ENCODE results near the gene ROR1.

DNA sequence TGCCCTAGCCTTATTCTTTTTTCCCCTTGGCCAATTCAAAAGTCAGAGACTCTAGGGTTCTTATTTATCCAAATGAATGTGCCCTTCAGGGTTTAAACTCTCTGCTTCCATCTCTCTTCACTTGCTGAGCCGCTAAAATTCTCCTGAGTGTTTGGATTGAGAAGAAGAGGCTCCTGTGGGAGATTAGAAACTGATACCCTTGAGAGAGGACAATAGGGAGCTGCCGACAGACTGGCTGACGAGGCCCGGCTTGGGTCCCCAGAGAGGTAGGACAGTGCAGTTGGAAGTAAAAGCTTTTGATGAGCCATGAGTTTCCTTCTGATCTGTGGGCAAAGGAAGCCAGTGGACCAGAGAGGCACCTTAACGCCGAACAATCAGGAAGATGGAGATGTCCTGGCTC, 388.3 kb downstream of the ROR1 start:
- no peak for TF ChIP-seq EZH2 (IDR thresholded peaks at IDR 0.05; ENCODE audit: borderline replicate concordance, low read depth, low read length, severe bottlenecking)
- TF ChIP-seq, protein P1, sequence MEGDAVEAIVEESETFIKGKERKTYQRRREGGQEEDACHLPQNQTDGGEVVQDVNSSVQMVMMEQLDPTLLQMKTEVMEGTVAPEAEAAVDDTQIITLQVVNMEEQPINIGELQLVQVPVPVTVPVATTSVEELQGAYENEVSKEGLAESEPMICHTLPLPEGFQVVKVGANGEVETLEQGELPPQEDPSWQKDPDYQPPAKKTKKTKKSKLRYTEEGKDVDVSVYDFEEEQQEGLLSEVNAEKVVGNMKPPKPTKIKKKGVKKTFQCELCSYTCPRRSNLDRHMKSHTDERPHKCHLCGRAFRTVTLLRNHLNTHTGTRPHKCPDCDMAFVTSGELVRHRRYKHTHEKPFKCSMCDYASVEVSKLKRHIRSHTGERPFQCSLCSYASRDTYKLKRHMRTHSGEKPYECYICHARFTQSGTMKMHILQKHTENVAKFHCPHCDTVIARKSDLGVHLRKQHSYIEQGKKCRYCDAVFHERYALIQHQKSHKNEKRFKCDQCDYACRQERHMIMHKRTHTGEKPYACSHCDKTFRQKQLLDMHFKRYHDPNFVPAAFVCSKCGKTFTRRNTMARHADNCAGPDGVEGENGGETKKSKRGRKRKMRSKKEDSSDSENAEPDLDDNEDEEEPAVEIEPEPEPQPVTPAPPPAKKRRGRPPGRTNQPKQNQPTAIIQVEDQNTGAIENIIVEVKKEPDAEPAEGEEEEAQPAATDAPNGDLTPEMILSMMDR (IDR thresholded peaks at IDR 0.05; ENCODE audit: borderline replicate concordance, extremely low read depth, low read length, poor library complexity, severe bottlenecking): no peak
